Adrenal gland (tissue), 5 donors: ENCODE measurements around the gene RBM19.

Experiments
- CTCF ChIP-seq, 6 experiments: fragments of 450-650 bp in 4 of 6; fragments of 200-600 bp in 2 of 6; sonication (generic) in 1 of 6; IDR thresholded peaks; 1 replicate in 5 of 6; 2 replicates in 1 of 6; pipeline versions ENCODE4 v1.5.1 to v1.8.0; 2016 to 2021; ENCODE audit warnings: antibody characterized with exemption in 6 of 6, mild to moderate bottlenecking in 2 of 6, moderate library complexity in 1 of 6
- POLR2A ChIP-seq, 2 donors: fragments of 450-650 bp; IDR thresholded peaks; one replicate each; pipeline ENCODE4 v1.6.1; 2017; ENCODE audit warnings: antibody characterized with exemption in 2 of 2, mild to moderate bottlenecking in 2 of 2, moderate library complexity in 1 of 2
- donor health status: DM: no; HTN: no; CAD: no.

- no peak for TF ChIP-seq CTCF (IDR thresholded peaks at IDR 0.05)
- TF ChIP-seq POLR2A (IDR thresholded peaks at IDR 0.05) = no peak
Measured at GRCh38 chr12:113778432-113779132, 187.5 kb downstream of the RBM19 start.
